Endothelial cell (in vitro differentiated cells): ENCODE measurements around the gene IFTAP. TPM values are rescaled to one million over a fixed set of nuclear protein-coding genes. Genes with fewer than 3 reads are reported as not detected.

Experiments used
- DNase-seq: peaks from one replicate; pipeline ENCODE4 v3.0.0; 2021; ENCODE audit warnings: low spot score
- H3K27ac Mint-ChIP-seq: one replicate; pipeline ENCODE4 v1.8.0; 2021; ENCODE audit warnings: mixed read lengths, inconsistent platforms; ENCODE audit not compliant: unreplicated experiment
- H3K27me3 Mint-ChIP-seq: one replicate; pipeline ENCODE4 v1.8.0; 2021; ENCODE audit warnings: mild to moderate bottlenecking, moderate library complexity, mixed read lengths, inconsistent platforms; ENCODE audit not compliant: unreplicated experiment
- H3K36me3 Mint-ChIP-seq: one replicate; pipeline ENCODE4 v1.8.0; 2021; ENCODE audit warnings: mild to moderate bottlenecking, low read depth, mixed read lengths, inconsistent platforms; ENCODE audit not compliant: unreplicated experiment
- H3K4me1 Mint-ChIP-seq: one replicate; pipeline ENCODE4 v1.8.0; 2021; ENCODE audit warnings: mild to moderate bottlenecking, mixed read lengths, inconsistent platforms; ENCODE audit not compliant: unreplicated experiment
- H3K4me3 Mint-ChIP-seq: one replicate; pipeline ENCODE4 v1.8.0; 2021; ENCODE audit warnings: mild to moderate bottlenecking, mixed read lengths, inconsistent platforms; ENCODE audit not compliant: unreplicated experiment
- H3K9me3 Mint-ChIP-seq: one replicate; pipeline ENCODE4 v1.8.0; 2021; ENCODE audit warnings: mixed read lengths, inconsistent platforms; ENCODE audit not compliant: unreplicated experiment
- CTCF ChIP-seq: fragments of 200-600 bp; sonication (generic); IDR thresholded peaks from one replicate; pipeline ENCODE4 v1.5.0; 2021; ENCODE audit warnings: antibody characterized with exemption; ENCODE audit not compliant: unreplicated experiment
- total RNA-seq: library from RNA; stranded (reverse); fragmentation: NEBNext Ultra II Directional; extraction: Animal tissue kit (Norgen Biotek cat#: 25700); gene quantifications from one replicate; pipeline ENCODE4 v1.2.1, GENCODE V29; 2021; ENCODE audit not compliant: unreplicated experiment

IFTAP gene
- total RNA-seq, 1 donor from 2014 or later = 21.0 TPM

- Mint-ChIP-seq H3K27me3 (no peaks in the 10 kb centered on the region), H3K27ac (no peak overlapping the region), H3K9me3 (no peaks in the 10 kb centered on the region), H3K4me1 (no peaks in the 10 kb centered on the region), H3K36me3 (no peaks in the 10 kb centered on the region), H3K4me3 (no peak overlapping the region)
- no peak for TF ChIP-seq CTCF
- no peak for DNase-seq
Measured at GRCh38 chr11:36617543-36618362, 23.5 kb downstream of the IFTAP start.

- no peaks in the 10 kb centered on the region for H3K27me3 Mint-ChIP-seq
- no peak for TF ChIP-seq CTCF
- no peak overlapping the region for H3K27ac Mint-ChIP-seq
- no peak overlapping the region for H3K4me3 Mint-ChIP-seq
- H3K9me3 Mint-ChIP-seq = no peaks in the 10 kb centered on the region
- no peaks in the 10 kb centered on the region for H3K4me1 Mint-ChIP-seq
- no peaks in the 10 kb centered on the region for H3K36me3 Mint-ChIP-seq
- DNase-seq = no peak
Measured at GRCh38 chr11:36618363-36619047, 24.2 kb downstream of the IFTAP start.

GRCh38 chr11:36619502-36619901, 25.2 kb downstream of the IFTAP start:
- Mint-ChIP-seq H3K9me3 (no peaks in the 10 kb centered on the region), H3K4me3 (no peak overlapping the region), H3K36me3 (no peaks in the 10 kb centered on the region), H3K4me1 (no peaks in the 10 kb centered on the region), H3K27me3 (no peaks in the 10 kb centered on the region), H3K27ac (no peak overlapping the region)
- DNase-seq = no peak
- no peak for TF ChIP-seq CTCF

GRCh38 chr11:36620246-36620645, 25.9 kb downstream of the IFTAP start:
- TF ChIP-seq CTCF = no peak
- Mint-ChIP-seq H3K4me1 (no peaks in the 10 kb centered on the region), H3K36me3 (no peaks in the 10 kb centered on the region), H3K4me3 (no peak overlapping the region), H3K27me3 (no peaks in the 10 kb centered on the region), H3K9me3 (no peaks in the 10 kb centered on the region), H3K27ac (no peak overlapping the region)
- no peak for DNase-seq
